ENCODE results near the gene MDC1.

Gene MDC1

GRCh38 chr6:30747300-30747687 is 30.2 kb upstream of the MDC1 start:
- DNase-seq (ENCODE audit: low read depth, low spot score) = no peak

GRCh38 chr6:30744054-30744805 is 27.1 kb upstream of the MDC1 start, which contains the start of gene IER3:
Gene IER3 (minus strand): TSS chr6:30744547. CDS start chr6:30744518, 29 bp downstream.
- no peak for DNase-seq (ENCODE audit: low read depth, low spot score)

- DNase-seq (ENCODE audit: low read depth, low spot score) = no peak
Observed at GRCh38 chr6:30743099-30744053, 26.3 kb upstream of the MDC1 start.

- DNase-seq (ENCODE audit: low read depth, low spot score) = peak; percentile 60
Observed at GRCh38 chr6:30742316-30743098, 25.4 kb upstream of the MDC1 start, which contains the start of gene FLOT1. Gene FLOT1 (minus strand): TSS chr6:30742687. CDS start chr6:30742189, 498 bp downstream.

GRCh38 chr6:30741789-30742315 is 24.8 kb upstream of the MDC1 start:
- no peak for DNase-seq (ENCODE audit: low read depth, low spot score)

GRCh38 chr6:30741063-30741779 is 24.1 kb upstream of the MDC1 start:
- no peak for DNase-seq (ENCODE audit: low read depth, low spot score)

GRCh38 chr6:30740540-30740870 is 23.4 kb upstream of the MDC1 start:
- DNase-seq (ENCODE audit: low read depth, low spot score) = no peak

GRCh38 chr6:30738532-30738931 is 21.5 kb upstream of the MDC1 start:
- DNase-seq (ENCODE audit: low read depth, low spot score) = no peak

- DNase-seq (ENCODE audit: low read depth, low spot score) = no peak
Observed at GRCh38 chr6:30735668-30736314, 18.7 kb upstream of the MDC1 start.

- DNase-seq (ENCODE audit: low read depth, low spot score) = no peak
Observed at GRCh38 chr6:30732237-30732943, 15.3 kb upstream of the MDC1 start.

- peak; percentile 66 for DNase-seq (ENCODE audit: low read depth, low spot score)
Observed at GRCh38 chr6:30730601-30731435, 13.7 kb upstream of the MDC1 start.

GRCh38 chr6:30727920-30728553 is 11.0 kb upstream of the MDC1 start:
- no peak for DNase-seq (ENCODE audit: low read depth, low spot score)

- DNase-seq (ENCODE audit: low read depth, low spot score) = no peak
Observed at GRCh38 chr6:30726506-30727413, 9.7 kb upstream of the MDC1 start.

GRCh38 chr6:30725713-30726505 is 8.8 kb upstream of the MDC1 start:
- no peak for DNase-seq (ENCODE audit: low read depth, low spot score)

GRCh38 chr6:30724906-30725667 is 8.0 kb upstream of the MDC1 start:
- DNase-seq (ENCODE audit: low read depth, low spot score) = no peak
